NCI-H526 treated with DMSO at 0.1 percent for 48 hours (cell line): Measurements from ENCODE around the gene RHOF.

ENCODE experiments used
- DNase-seq: peaks from one replicate; lab custom pipeline; 2025; lab: John Stamatoyannopoulos, UW

RHOF gene

DNA sequence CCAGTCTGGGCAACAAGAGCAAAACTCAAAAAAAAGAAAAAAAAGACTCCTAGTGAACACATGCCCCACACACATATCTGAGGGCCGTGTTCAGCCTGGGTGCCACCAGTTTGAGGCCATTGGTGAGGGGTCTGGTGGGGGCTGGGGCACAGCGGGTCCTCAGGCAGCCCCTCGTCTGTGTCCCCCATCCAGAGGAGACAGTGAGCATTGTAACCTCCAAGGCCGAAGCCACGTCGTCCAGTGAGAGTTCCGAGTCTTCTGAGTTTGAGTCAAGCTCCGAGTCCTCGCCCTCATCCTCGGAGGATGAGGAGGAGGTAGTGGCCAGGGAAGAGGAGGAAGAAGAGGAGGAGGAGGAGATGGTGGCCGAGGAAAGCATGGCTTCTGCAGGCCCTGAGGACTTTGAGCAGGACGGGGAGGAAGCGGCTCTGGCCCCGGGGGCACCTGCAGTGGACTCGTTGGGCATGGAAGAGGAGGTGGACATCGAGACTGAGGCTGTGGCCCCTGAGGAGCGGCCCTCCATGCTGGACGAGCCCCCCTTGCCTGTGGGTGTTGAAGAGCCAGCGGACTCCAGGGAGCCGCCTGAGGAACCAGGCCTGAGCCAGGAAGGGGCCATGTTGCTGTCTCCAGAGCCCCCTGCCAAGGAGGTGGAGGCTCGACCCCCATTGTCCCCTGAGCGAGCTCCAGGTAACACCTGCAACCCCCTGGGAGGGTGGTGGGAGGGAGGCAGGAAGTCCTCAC lies 25.9 kb upstream of the RHOF start:
- no peak for DNase-seq

- DNase-seq = no peak
Measured at GRCh38 chr12:121817648-121818043, 24.2 kb upstream of the RHOF start.

GRCh38 chr12:121816925-121817647 lies 23.6 kb upstream of the RHOF start:
- DNase-seq = no peak

GRCh38 chr12:121815263-121815662 lies 21.8 kb upstream of the RHOF start:
- no peak for DNase-seq

DNA sequence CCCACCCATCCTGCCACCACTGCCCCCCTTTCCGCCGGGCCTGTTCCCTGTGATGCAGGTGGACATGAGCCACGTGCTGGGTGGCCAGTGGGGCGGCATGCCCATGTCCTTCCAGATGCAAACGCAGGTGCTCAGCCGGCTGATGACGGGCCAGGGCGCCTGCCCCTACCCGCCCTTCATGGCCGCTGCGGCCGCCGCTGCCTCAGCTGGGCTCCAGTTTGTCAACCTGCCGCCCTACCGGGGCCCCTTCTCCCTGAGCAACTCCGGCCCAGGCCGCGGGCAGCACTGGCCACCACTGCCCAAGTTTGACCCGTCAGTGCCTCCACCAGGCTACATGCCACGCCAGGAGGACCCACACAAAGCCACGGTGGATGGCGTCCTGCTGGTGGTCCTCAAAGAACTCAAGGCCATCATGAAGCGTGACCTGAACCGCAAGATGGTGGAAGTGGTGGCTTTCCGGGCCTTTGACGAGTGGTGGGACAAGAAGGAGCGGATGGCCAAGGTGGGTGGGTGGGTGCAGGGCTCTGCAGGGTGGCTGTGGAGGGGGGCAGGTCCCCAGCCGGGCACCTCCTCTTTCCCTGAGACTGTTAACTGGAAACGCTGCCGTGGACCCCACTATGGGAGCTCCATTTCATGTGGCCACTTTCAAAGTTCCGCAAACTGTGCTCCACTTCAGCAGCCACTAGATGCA lies 21.1 kb upstream of the RHOF start:
- DNase-seq = no peak

DNA sequence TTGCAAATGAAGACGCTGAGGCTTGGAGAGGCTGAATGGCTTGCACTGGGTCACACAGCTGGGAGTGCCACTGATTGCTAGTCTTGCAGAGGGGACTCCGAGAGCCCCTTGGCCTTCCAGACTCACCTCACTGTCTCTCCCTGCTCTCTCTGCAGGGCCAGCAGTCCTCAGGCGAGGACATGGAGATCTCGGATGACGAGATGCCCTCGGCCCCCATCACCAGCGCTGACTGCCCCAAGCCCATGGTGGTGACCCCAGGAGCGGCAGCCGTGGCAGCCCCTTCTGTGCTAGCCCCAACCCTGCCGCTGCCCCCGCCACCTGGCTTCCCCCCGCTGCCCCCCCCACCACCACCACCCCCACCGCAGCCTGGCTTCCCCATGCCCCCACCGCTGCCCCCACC lies 20.5 kb upstream of the RHOF start:
- DNase-seq = no peak

GRCh38 chr12:121812921-121813896 lies 19.7 kb upstream of the RHOF start:
- DNase-seq = no peak

- DNase-seq = peak; percentile 33
Measured at GRCh38 chr12:121812320-121812871, 18.9 kb upstream of the RHOF start.

- DNase-seq = peak; percentile 33
Measured at GRCh38 chr12:121811434-121812319, 18.2 kb upstream of the RHOF start.

GRCh38 chr12:121810833-121811433 lies 17.4 kb upstream of the RHOF start:
- DNase-seq = no peak

- DNase-seq = no peak
Measured at GRCh38 chr12:121810234-121810817, 16.8 kb upstream of the RHOF start.

GRCh38 chr12:121809712-121810116 lies 16.2 kb upstream of the RHOF start:
- no peak for DNase-seq

- DNase-seq = no peak
Measured at GRCh38 chr12:121808623-121809022, 15.1 kb upstream of the RHOF start.

DNA sequence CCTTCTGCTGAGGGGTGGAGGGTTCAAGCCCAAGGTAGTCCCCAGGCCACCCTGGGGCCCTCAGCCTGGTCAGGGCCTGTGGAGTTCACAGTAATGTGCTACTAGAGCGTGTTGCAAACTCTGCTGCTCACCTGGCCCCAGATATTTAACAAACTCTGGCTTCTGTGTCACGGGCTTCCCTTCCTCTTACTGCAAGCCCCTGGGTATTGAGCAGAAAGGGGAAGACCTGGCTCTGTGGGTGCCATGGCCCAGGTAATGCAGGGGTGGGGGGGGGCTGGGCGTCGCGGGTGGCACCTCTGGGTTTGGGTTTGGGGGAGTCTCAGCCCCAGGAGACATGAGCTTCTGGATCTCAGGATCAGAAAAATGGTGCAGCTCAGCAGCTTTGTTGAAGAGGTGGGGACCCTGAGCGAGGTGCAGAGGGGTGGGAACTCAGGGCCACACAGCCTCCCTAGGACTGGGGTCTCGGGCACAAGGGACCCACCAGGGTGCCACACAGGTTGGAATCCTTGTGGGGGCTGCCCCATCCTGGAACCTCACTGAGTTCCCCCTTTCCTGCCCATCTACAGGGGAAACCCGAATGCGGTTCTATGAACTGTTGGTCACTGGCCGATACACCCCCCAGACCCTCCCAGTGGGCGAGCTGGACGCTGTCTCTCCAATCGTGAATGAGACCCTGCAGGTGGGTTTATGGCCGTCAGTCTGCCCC lies 14.3 kb upstream of the RHOF start:
- no peak for DNase-seq

GRCh38 chr12:121806546-121807423 lies 13.3 kb upstream of the RHOF start:
- peak; percentile 71 for DNase-seq

DNA sequence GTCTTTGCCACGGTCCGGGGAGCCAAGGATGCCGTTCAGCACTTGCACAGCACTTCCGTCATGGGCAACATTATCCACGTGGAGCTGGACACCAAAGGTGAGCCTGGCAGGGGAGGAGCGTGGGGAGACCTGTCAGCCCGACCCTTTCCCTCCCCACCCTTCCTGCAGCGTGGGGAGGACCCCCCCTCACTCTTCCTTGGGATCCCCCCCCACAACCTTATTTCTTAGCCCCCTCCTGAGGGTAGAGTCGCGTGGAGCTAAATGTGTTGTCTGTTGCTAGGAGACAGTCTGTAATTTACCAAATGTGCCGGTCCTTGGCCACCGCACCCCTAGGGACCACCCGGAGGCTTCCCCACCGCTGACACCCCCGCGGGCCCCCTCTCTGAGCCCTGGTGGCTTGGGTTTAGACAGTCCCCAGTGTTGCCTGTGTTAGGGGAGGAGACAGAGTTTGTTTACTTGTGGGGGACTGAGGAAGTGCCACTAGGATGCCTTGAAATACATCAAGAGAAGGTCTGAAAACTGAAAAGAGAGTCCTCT lies 12.6 kb upstream of the RHOF start:
- DNase-seq = no peak

DNA sequence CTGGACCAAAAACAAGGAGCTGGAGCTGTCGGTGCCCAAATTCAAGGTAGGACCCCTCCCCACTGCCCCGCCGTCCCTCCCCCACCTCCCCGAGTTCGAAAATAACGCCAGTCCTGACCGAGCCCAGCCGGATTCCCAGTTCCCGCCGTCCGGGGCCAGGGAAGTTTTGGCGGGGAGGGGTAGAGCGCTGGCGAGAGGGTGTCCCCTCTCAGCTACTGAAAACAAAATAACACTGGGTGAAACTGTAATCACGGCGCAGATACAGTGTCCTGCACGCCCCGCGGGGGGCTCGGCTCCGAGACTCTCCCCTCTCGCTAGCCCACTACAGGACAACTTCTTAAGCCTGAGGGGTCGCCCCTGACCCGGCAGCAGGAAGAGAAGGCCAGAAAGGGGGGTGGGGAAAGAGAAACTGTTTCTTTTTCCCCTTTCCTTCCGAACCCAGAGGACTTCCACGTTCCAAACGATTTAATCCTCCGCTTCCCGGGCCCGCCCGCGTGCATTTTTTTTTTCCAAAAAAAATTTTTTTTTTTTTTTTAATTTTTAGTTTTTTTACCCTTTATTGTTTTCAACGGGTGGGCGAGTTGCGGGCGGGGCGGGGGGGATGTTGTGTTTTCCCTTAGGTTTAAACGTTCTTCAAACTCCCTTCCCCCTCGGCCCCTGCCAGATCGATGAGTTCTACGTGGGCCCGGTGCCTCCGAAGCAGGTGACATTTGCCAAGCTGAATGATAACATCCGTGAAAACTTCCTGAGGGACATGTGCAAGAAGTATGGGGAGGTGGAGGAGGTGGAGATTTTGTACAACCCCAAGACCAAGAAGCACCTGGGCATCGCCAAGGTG lies 11.9 kb upstream of the RHOF start:
- no peak for DNase-seq
